HEK293 (cell line): ENCODE results near the gene FLYWCH1.

ENCODE experiments used
- OVOL3 ChIP-seq: fragments of 450-650 bp; formaldehyde crosslinking; IDR thresholded peaks from 2 replicates; pipeline ENCODE4 v1.5.1; 2016; ENCODE audit warnings: missing biosample characterization, missing genetic modification characterization
- ZBTB7A ChIP-seq: fragments of 450-650 bp; formaldehyde crosslinking; IDR thresholded peaks from 2 replicates; pipeline ENCODE4 v1.5.1; 2016; ENCODE audit warnings: low read depth, missing biosample characterization, missing genetic modification characterization
- ZNF239 ChIP-seq: fragments of 450-650 bp; formaldehyde crosslinking; IDR thresholded peaks from 2 replicates; pipeline ENCODE4 v1.5.1; 2016; ENCODE audit warnings: missing biosample characterization, missing genetic modification characterization
- ZNF324 ChIP-seq: fragments of 450-650 bp; formaldehyde crosslinking; IDR thresholded peaks from 2 replicates; pipeline ENCODE4 v1.5.1; 2016; ENCODE audit warnings: missing biosample characterization, missing genetic modification characterization
- ZNF560 ChIP-seq: fragments of 450-650 bp; formaldehyde crosslinking; IDR thresholded peaks from 2 replicates; pipeline ENCODE4 v1.5.1; 2017; ENCODE audit warnings: missing biosample characterization, missing genetic modification characterization, borderline replicate concordance
- ZNF561 ChIP-seq: fragments of 450-650 bp; IDR thresholded peaks from 2 replicates; pipeline ENCODE4 v1.5.1; 2018; ENCODE audit warnings: missing biosample characterization, missing genetic modification characterization, borderline replicate concordance
- ZNF677 ChIP-seq: fragments of 450-650 bp; IDR thresholded peaks from 2 replicates; pipeline ENCODE4 v1.5.0; 2018; ENCODE audit warnings: missing biosample characterization, mild to moderate bottlenecking, missing genetic modification characterization, moderate library complexity
- ZNF776 ChIP-seq: fragments of 450-650 bp; formaldehyde crosslinking; IDR thresholded peaks from 2 replicates; pipeline ENCODE4 v1.5.0; 2017; ENCODE audit warnings: missing biosample characterization, missing genetic modification characterization, borderline replicate concordance
- ZNF830 ChIP-seq: fragments of 450-650 bp; IDR thresholded peaks from 2 replicates; pipeline ENCODE4 v1.5.0; 2018; ENCODE audit warnings: missing biosample characterization, missing genetic modification characterization, low read depth, mild to moderate bottlenecking, moderate library complexity
- TF ChIP-seq, protein P1 (sequence below): fragments of 450-650 bp; formaldehyde crosslinking; IDR thresholded peaks from 2 replicates; pipeline ENCODE4 v1.5.1; 2016; ENCODE audit warnings: missing biosample characterization, missing genetic modification characterization
- TF ChIP-seq, protein P2 (sequence below): fragments of 450-650 bp; formaldehyde crosslinking; IDR thresholded peaks from 2 replicates; pipeline ENCODE4 v1.5.1; 2016; ENCODE audit warnings: missing biosample characterization, missing genetic modification characterization, borderline replicate concordance

DNA sequence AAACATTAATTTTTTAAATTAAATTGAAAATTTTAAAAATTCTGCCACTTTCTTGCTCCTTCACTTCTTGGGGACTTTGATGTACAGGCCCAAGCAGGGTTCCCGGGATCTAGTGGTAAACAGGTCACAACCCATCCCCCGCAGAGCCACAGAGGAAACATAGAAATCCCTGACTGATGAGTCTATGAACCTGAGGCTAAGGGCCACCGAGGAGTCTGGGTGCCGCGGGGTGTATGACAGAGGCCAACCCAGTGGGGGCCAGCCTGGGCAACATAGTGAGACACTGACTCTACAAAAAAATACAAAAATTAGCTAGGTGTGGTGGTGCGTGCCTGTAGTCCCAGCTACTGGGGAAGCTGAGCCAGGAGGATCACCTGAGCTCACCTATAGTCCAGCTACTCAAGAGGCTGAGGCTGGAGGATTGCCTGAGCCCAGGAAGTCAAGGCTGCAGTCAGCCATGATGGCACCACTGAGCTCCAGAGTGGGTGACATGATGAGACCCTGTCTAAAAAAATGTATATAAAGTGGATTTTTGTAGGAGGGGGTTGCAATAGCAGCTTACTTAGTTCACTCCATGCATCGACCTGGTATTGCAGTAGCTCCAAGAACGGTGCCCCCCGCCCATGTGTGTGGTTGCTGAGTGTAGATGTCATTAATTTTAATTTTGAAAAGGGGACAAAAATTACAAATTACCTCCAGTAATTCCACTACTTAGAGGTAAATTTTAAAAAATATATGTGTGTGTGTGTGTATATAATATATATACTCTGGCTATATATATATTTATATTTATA lies 9.2 kb upstream of the FLYWCH1 start:
- TF ChIP-seq ZNF677 (tag by site-specific recombination), result no peak
- TF ChIP-seq, protein P1, sequence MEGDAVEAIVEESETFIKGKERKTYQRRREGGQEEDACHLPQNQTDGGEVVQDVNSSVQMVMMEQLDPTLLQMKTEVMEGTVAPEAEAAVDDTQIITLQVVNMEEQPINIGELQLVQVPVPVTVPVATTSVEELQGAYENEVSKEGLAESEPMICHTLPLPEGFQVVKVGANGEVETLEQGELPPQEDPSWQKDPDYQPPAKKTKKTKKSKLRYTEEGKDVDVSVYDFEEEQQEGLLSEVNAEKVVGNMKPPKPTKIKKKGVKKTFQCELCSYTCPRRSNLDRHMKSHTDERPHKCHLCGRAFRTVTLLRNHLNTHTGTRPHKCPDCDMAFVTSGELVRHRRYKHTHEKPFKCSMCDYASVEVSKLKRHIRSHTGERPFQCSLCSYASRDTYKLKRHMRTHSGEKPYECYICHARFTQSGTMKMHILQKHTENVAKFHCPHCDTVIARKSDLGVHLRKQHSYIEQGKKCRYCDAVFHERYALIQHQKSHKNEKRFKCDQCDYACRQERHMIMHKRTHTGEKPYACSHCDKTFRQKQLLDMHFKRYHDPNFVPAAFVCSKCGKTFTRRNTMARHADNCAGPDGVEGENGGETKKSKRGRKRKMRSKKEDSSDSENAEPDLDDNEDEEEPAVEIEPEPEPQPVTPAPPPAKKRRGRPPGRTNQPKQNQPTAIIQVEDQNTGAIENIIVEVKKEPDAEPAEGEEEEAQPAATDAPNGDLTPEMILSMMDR (tag by site-specific recombination), result no peak
- TF ChIP-seq ZNF830 (tag by site-specific recombination), result no peak
- TF ChIP-seq, protein P2, sequence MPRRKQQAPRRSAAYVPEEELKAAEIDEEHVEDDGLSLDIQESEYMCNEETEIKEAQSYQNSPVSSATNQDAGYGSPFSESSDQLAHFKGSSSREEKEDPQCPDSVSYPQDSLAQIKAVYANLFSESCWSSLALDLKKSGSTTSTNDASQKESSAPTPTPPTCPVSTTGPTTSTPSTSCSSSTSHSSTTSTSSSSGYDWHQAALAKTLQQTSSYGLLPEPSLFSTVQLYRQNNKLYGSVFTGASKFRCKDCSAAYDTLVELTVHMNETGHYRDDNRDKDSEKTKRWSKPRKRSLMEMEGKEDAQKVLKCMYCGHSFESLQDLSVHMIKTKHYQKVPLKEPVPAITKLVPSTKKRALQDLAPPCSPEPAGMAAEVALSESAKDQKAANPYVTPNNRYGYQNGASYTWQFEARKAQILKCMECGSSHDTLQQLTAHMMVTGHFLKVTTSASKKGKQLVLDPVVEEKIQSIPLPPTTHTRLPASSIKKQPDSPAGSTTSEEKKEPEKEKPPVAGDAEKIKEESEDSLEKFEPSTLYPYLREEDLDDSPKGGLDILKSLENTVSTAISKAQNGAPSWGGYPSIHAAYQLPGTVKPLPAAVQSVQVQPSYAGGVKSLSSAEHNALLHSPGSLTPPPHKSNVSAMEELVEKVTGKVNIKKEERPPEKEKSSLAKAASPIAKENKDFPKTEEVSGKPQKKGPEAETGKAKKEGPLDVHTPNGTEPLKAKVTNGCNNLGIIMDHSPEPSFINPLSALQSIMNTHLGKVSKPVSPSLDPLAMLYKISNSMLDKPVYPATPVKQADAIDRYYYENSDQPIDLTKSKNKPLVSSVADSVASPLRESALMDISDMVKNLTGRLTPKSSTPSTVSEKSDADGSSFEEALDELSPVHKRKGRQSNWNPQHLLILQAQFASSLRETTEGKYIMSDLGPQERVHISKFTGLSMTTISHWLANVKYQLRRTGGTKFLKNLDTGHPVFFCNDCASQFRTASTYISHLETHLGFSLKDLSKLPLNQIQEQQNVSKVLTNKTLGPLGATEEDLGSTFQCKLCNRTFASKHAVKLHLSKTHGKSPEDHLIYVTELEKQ (tag by site-specific recombination), result no peak
- no peak for TF ChIP-seq ZNF776 (tag by site-specific recombination)
- no peak for TF ChIP-seq OVOL3 (tag by site-specific recombination)
- TF ChIP-seq ZNF324 (tag by site-specific recombination), result no peak
- TF ChIP-seq ZNF561 (tag by site-specific recombination), result no peak
- TF ChIP-seq ZBTB7A (tag by site-specific recombination), result no peak
- no peak for TF ChIP-seq ZNF560 (tag by site-specific recombination)
- no peak for TF ChIP-seq ZNF239
